ENCODE results near the gene ELL. TPM values are rescaled to one million over a fixed set of nuclear protein-coding genes. Genes with fewer than 3 reads are reported as not detected.
"Not testable (repeated sequence)": the region's sequence is repeated elsewhere in the genome, so short reads cannot be mapped to it uniquely, and the experiment has no call there.

Gene ELL
- total RNA-seq, 1 donor from 2014 or later: 11.0 TPM

DNA sequence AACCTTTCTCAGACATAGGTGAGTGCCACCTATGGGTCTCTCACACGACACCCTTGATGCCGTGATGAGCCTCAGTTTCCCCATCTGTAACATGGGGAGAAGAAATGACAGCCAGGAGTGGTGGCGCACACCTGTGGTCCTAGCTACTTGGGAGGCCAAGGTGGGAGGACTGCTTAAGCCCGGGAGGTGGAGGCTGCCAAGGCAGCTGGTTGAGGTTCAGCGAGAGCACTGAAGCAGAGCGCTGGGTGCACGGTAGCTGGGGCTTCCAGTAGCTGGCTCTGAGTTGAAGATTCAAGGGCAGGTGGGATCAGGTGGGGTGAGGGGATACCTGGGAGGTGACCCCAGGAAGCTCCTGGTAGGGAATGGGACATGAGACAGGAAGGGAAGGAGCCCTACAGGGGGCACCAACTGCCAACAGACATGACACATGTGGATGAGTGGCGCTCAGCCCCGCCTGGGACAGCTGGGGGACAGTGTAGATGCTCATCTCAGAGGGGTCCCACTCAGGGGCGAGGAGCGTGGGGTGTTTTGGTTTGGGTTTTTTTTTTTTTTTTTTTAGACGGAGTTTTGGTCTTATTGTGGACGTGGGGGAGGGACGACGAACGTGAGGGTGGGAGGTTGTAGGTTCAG lies 109.1 kb downstream of the ELL start:
- no peaks in the 10 kb centered on the region for H3K9me3 Mint-ChIP-seq (ENCODE audit: unreplicated experiment)
- TF ChIP-seq, protein P1, sequence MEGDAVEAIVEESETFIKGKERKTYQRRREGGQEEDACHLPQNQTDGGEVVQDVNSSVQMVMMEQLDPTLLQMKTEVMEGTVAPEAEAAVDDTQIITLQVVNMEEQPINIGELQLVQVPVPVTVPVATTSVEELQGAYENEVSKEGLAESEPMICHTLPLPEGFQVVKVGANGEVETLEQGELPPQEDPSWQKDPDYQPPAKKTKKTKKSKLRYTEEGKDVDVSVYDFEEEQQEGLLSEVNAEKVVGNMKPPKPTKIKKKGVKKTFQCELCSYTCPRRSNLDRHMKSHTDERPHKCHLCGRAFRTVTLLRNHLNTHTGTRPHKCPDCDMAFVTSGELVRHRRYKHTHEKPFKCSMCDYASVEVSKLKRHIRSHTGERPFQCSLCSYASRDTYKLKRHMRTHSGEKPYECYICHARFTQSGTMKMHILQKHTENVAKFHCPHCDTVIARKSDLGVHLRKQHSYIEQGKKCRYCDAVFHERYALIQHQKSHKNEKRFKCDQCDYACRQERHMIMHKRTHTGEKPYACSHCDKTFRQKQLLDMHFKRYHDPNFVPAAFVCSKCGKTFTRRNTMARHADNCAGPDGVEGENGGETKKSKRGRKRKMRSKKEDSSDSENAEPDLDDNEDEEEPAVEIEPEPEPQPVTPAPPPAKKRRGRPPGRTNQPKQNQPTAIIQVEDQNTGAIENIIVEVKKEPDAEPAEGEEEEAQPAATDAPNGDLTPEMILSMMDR (IDR thresholded peaks at IDR 0.05; ENCODE audit: unreplicated experiment): no peak
- peaks cover 8% of the 10 kb centered on the region for H3K4me1 Mint-ChIP-seq (ENCODE audit: unreplicated experiment)
- no peak overlapping the region for H3K27ac Mint-ChIP-seq (ENCODE audit: unreplicated experiment)
- peak overlapping the region; percentile 24 for H3K4me3 Mint-ChIP-seq (ENCODE audit: unreplicated experiment)
- peaks cover 15% of the 10 kb centered on the region for H3K27me3 Mint-ChIP-seq (ENCODE audit: unreplicated experiment)
- no peak for DNase-seq (ENCODE audit: low spot score)
- H3K36me3 Mint-ChIP-seq (ENCODE audit: low read depth, unreplicated experiment): no peaks in the 10 kb centered on the region

DNA sequence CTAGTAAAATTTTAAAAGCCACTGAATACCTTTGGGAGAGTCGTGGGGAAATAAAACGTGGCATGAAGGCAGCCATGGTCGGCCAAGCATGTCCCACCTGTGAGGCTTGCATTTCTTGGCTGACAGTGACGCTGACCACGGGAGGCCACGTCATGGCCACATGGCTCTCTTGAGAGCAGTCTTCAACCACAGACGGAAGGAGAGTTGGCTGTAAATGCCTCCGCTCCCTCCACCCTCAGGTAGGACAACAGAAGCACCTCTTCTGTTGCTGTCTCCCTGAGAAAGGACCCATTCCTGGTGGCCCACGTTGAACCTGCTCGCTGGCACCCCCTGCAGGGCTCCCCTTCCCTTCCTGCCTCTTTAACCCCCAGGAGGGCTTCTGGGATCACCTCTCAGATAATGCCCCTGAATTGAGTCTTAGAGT lies 113.8 kb downstream of the ELL start:
- no peak overlapping the region for H3K4me3 Mint-ChIP-seq (ENCODE audit: unreplicated experiment)
- H3K9me3 Mint-ChIP-seq (ENCODE audit: unreplicated experiment): no peaks in the 10 kb centered on the region
- H3K27ac Mint-ChIP-seq (ENCODE audit: unreplicated experiment): no peak overlapping the region
- TF ChIP-seq, protein P1 (IDR thresholded peaks at IDR 0.05; ENCODE audit: unreplicated experiment): peak; percentile 50
- peaks cover 11% of the 10 kb centered on the region for H3K27me3 Mint-ChIP-seq (ENCODE audit: unreplicated experiment)
- peak; percentile 62 for DNase-seq (ENCODE audit: low spot score)
- H3K4me1 Mint-ChIP-seq (ENCODE audit: unreplicated experiment): no peaks in the 10 kb centered on the region
- no peaks in the 10 kb centered on the region for H3K36me3 Mint-ChIP-seq (ENCODE audit: low read depth, unreplicated experiment)

DNA sequence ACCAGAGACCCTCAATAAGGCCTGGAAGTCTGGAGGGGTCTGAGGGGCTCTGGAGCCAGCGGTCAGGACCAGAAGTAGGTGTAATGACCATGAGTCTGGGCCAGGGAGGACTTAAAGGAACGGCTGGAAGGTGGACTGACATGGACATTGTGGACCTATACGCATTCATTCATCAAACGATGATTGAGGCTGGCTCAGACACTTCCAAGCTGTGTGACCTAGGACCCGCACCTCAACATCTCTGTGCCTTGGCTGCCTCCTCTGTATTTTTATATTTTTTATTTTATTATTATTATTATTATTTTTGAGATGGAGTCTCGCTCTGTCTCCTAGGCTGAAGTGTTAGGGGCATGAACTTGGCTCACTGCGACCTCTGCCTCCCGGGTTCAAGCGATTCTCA lies 115.1 kb downstream of the ELL start:
- Mint-ChIP-seq H3K4me1 (ENCODE audit: unreplicated experiment) (peaks cover 5% of the 10 kb centered on the region), H3K27ac (ENCODE audit: unreplicated experiment) (no peak overlapping the region), H3K9me3 (ENCODE audit: unreplicated experiment) (no peaks in the 10 kb centered on the region), H3K27me3 (ENCODE audit: unreplicated experiment) (peaks cover 11% of the 10 kb centered on the region), H3K36me3 (ENCODE audit: low read depth, unreplicated experiment) (no peaks in the 10 kb centered on the region), H3K4me3 (ENCODE audit: unreplicated experiment) (no peak overlapping the region)
- no peak for DNase-seq (ENCODE audit: low spot score)
- TF ChIP-seq, protein P1 (IDR thresholded peaks at IDR 0.05; ENCODE audit: unreplicated experiment): no peak

DNA sequence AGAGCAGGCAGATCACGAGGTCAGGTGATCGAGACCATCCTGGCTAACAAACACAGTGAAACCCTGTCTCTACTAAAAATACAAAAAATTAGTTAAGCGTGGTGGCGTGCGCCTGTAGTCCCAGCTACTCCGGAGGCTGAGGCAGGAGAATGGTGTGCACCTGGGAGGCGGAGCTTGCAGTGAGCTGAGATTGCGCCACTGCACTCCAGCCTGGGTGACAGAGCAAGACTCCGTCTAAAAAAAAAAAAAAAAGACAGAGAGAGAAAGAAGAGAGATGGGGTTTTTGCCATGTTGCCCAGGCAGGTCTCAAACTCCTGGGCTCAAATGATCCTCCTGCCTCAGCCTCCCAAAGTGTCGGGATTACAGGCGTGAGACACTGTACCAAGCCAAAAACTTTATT lies 116.1 kb downstream of the ELL start:
- Mint-ChIP-seq H3K27me3 (ENCODE audit: unreplicated experiment) (peaks cover 15% of the 10 kb centered on the region), H3K4me1 (ENCODE audit: unreplicated experiment) (peaks cover 11% of the 10 kb centered on the region)
- H3K4me3 Mint-ChIP-seq (ENCODE audit: unreplicated experiment); DNase-seq (ENCODE audit: low spot score); H3K27ac Mint-ChIP-seq (ENCODE audit: unreplicated experiment); H3K9me3 Mint-ChIP-seq (ENCODE audit: unreplicated experiment); H3K36me3 Mint-ChIP-seq (ENCODE audit: low read depth, unreplicated experiment): not testable (repeated sequence)

DNA sequence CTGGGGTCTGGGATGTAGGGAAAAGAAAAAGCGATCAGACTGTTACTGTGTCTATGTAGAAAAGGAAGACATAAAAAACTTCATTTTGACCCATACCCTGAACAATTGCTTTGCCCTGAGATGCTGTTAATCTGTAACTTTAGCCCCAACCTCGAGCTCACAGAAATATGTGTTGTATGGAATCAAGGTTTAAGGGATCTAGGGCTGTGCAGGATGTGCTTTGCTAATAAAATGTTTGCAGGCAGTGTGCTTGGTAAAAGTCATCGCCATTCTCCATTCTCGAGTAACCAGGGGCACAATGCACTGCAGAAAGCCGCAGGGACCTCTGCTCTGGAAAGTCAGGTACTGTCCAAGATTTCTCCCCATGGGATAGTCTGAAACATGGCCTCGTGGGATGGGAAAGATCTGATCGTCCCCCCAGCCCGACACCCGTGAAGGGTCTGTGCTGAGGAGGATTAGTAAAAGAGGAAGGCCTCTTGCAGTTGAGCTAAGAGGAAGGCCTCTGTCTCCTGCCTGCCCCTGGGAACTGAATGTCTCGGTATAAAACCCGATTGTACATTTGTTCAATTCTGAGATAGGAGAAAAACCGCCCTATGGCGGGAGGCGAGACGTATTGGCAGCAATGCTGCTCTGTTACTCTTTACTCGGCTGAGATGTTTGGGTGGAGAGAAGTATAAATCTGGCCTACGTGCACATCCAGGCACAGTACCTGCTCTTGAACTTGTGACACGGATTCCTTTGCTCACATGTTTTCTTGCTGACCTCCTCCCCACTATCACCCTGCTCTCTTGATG lies 119.2 kb downstream of the ELL start:
- H3K4me1 Mint-ChIP-seq (ENCODE audit: unreplicated experiment): peaks cover 11% of the 10 kb centered on the region
- H3K27ac Mint-ChIP-seq (ENCODE audit: unreplicated experiment); H3K9me3 Mint-ChIP-seq (ENCODE audit: unreplicated experiment); H3K36me3 Mint-ChIP-seq (ENCODE audit: low read depth, unreplicated experiment); DNase-seq (ENCODE audit: low spot score); H3K27me3 Mint-ChIP-seq (ENCODE audit: unreplicated experiment): not testable (repeated sequence)
- peak overlapping the region; percentile 21 for H3K4me3 Mint-ChIP-seq (ENCODE audit: unreplicated experiment)

DNA sequence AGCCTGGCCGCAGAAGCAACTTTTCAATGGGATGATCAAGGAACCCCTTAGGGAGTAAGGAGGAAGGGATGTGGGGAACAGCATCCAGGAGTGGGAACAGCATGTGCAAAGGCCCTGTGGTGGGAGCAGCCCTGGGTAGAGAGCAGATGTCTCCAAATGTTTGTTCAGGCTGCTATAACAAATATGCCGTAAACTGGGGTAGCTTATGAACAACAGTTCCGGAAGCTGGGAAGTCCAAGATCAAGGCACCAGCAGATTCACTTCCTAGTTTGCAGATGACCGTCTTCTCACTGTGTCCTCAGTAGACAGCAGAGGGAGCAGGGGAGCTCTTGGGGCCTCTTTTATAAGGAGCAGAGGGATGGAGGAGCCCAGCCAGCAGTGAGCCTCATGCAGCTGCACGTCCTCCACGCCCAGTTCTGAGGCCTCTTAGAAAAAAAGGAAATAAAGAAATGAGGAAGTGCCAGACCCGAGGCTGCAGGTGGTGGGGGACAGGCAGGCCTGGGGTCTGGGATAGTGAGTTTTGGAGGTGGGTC lies 120.2 kb downstream of the ELL start:
- TF ChIP-seq, protein P1 (IDR thresholded peaks at IDR 0.05; ENCODE audit: unreplicated experiment): no peak
- peak; percentile 53 for DNase-seq (ENCODE audit: low spot score)
- Mint-ChIP-seq H3K9me3 (ENCODE audit: unreplicated experiment) (no peaks in the 10 kb centered on the region), H3K4me3 (ENCODE audit: unreplicated experiment) (no peak overlapping the region), H3K27ac (ENCODE audit: unreplicated experiment) (no peak overlapping the region), H3K4me1 (ENCODE audit: unreplicated experiment) (peaks cover 11% of the 10 kb centered on the region), H3K36me3 (ENCODE audit: low read depth, unreplicated experiment) (no peaks in the 10 kb centered on the region), H3K27me3 (ENCODE audit: unreplicated experiment) (peaks cover 6% of the 10 kb centered on the region)
